GM21447 (cell line): Measurements from ENCODE around the gene DYNC1I2.

Source experiments
- ATAC-seq: cut with Tn5 transposase; IDR thresholded peaks from one replicate; pipeline ENCODE4 v1.9.1; 2021; ENCODE audit not compliant: unreplicated experiment

The DYNC1I2 gene

GRCh38 chr2:171687287-171688128 is at the start of gene DYNC1I2:
Gene DYNC1I2, plus strand, starts transcription at chr2:171687469. Its CDS starts 2,687 bp downstream, at chr2:171690156.
- ATAC-seq, result peak; percentile 89

DNA sequence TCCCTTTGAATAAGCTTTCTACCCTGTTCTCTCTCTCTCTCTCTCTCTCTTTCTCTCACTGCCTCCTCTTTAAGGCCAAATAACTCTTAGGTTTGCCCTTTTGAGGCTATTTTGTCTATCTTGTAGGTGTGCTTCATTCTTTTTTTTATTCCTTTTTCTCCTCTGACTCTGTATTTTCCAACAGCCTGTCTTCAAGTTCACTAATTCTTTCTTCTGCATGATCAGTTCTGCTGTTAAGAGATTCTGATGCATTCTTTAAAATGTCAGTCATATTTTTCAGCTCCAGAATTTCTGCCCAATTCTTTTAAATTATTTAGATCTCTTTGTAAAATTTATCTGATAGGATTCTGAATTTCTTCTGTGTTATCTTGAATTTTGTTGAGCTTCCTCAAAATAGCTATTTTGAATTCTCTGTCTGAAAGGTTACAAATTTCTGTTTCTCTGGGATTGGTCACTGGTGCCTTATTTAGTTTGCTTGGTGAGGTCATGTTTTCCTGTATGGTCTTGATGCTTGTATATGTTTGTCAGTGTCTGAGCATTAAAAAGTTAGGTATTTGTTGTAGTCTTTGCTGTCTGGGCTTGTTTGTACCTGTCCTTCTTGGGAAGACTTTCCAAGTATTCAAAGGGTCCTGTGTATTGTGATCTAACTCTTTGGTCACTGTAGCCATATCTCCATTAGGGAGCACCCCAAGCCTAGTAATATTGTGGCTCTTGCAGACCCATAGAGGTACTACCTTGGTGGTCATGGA is 35.4 kb upstream of the DYNC1I2 start:
- no peak for ATAC-seq

- peak; percentile 81 for ATAC-seq
Observed at GRCh38 chr2:171652416-171652785, 34.9 kb upstream of the DYNC1I2 start.

DNA sequence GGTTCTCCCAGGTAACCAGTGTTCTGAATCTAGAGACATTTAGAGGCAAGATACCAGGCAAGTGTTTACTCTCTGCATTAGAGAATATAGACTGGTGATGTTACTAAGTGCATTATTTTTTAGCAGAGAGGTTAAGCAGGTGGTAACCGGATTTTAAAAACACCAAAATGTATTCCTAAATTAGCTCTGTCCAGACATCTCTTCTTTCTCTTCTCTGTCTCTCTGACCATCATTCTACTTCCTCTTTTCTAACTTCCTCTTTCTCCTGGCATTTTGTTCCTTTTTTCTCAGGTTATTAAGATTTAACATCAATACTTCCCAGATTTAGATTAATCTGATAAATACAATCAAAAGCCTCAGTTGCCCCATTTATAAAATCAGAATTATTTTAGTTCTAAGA is 31.7 kb upstream of the DYNC1I2 start:
- ATAC-seq, result no peak

GRCh38 chr2:171667041-171667440 is 20.2 kb upstream of the DYNC1I2 start:
- no peak for ATAC-seq

GRCh38 chr2:171668183-171668582 is 19.1 kb upstream of the DYNC1I2 start:
- no peak for ATAC-seq

GRCh38 chr2:171669121-171669520 is 18.1 kb upstream of the DYNC1I2 start:
- ATAC-seq, result no peak

- ATAC-seq, result no peak
Observed at GRCh38 chr2:171670655-171671054, 16.6 kb upstream of the DYNC1I2 start.

DNA sequence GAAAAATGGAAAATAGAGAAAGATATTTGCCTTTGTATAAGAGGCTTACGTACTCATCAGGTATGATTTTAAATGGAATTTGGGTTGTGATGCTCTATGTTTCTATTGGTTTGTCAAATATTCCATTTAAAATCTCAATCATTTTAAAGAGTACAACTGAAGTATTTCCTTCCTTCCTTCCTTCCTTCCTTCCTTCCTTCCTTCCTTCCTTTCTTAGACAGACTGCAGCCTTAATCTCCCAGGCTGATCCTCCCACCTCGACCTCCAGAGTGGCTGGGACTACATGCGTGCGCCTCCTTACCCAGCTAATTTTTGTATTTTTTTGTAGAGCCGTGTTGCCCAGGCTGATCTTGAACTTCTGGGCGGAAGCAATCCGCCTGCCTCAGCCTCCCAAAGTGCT is 15.4 kb upstream of the DYNC1I2 start:
- ATAC-seq, result no peak

- no peak for ATAC-seq
Observed at GRCh38 chr2:171673905-171674304, 13.4 kb upstream of the DYNC1I2 start.

GRCh38 chr2:171675810-171676345 is 11.4 kb upstream of the DYNC1I2 start:
- ATAC-seq, result no peak

GRCh38 chr2:171678619-171679018 is 8.7 kb upstream of the DYNC1I2 start:
- no peak for ATAC-seq

GRCh38 chr2:171688129-171688465 is 828 bp downstream of the DYNC1I2 start:
- peak; percentile 16 for ATAC-seq

DNA sequence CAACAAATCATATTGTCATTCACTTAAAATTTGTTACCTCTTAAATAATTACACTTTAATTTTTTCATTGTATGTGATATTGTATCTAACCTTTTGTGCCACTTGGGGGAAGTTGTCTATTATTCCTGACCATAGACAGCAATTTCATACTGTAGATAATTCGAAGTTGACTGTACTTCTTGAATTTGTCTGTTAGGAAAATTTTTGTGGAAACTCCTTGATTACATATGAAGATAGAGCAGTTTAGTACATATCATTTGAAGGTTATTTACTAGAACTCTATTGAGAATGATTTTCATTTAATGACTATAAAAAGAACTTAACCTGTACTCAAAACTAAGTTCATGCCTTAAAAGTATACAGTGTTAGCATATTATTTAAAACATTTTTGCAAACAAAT is 5.1 kb downstream of the DYNC1I2 start:
- no peak for ATAC-seq

DNA sequence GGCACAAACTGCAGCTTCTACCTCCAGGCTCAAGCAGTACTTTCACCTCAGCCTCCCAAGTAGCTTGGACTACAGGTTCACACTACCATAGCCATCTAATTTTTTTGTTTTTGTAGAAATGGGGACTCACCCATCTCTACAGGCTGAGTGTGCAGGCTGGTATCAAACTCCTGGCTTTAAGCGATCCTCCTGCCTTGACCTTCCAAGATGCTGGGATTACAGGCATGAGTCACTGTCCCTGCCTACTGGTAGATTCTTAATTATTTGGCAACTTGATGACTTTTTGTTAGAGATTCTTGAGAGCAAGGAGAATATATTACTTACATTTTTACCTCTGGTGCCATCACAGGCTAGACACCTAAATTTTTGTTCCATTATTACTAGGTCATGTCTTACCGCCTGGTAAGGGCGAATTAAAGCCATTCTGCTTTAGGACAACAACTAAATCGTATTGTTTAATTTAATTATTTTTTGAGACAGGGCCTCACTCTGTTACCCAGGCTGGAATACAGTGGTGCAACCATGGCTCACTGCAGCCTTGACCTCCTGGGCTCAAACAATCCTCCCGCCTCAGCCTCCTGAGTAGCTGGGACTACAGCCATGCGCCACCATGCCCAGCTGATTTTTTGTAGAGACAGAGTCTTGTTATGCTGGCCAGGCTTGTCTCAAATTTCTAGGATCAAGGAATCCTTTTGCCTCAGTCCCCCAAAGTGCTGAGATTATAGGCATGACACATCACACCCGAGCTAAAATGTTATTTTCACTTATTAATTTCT is 15.7 kb downstream of the DYNC1I2 start:
- no peak for ATAC-seq

GRCh38 chr2:171703574-171704347 is 16.5 kb downstream of the DYNC1I2 start:
- no peak for ATAC-seq

DNA sequence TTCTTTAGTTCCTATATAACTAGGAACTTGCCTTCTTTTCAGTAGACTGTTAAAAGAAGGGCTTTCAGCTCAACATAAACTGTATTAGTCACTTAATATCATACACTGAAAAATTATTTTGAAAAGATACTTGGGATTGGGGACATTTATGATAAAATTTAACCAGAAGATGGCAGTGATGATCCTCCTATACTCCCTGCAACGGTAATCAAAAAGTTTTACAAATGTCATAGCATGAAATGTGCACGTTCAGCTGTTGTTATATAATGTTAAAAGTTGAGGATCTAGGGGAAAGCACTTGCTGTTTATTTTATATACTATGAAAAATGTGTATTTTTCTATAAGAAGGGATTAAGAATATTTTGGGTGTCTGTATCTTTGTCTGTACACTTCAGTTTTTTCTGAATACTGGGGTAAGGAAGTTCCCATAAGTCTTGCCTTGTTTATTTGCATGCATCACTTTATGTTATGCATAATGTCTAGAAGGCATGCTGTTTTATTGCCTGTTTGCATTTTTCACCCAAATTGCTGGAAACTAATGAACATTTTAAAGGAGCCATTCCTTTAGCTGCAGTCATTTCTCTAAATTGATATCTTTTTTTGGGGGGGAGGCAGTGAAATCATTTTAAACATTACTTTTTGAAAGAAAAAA is 19.0 kb downstream of the DYNC1I2 start:
- no peak for ATAC-seq

DNA sequence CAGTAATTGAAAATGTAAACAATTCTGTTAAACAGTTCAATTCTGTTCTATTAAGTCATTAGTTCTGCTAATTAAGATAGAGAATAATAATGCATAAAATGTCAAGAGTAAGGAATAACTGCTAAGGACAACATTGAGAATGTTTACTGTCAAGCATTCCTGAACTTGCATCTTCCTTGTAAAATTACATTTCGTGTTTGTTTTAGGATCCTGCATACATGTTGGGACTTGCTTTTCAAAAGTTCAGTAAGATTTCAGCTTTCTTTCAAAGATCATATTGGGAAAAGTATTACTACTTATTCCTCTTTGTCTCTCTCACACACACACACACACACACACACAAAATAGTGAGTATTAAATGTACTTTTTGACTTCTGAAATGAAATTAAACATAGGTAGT is 20.5 kb downstream of the DYNC1I2 start:
- no peak for ATAC-seq

DNA sequence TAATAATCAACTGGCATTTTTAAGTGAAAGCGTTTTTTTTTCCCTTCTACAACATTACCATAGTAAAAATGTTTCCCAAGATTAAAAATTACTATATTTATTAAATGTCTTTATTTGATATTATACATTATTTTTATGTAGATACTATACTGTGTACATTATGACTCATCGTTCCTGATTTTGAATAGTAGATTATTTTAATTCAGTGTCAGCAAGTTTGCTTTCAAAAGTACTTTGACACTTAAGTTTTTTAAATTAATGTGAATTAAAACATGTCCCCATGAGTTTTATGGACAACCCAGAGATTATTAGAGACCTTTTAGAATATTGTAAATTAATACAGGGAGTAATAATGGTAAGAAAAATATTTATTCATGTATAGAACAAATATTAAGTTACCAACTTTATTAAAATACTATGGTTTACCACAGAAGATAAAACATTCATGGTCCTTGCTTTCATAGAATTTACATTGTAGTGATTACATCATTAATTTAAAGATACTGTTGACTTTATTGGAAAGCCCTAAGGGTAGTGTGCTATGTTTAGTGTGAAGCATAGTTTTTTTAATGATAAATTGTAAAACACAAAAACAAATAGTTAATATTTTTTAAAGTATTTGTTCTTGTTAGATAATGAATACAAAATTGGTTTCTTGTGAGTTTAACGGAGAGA is 21.9 kb downstream of the DYNC1I2 start:
- ATAC-seq, result no peak

- no peak for ATAC-seq
Observed at GRCh38 chr2:171711351-171711750, 24.1 kb downstream of the DYNC1I2 start.
